Measurements from ENCODE around the gene MRPS15. TPM values are rescaled to one million over a fixed set of nuclear protein-coding genes. Genes with fewer than 3 reads are reported as not detected.

MRPS15 gene
- total and polyA plus RNA-seq, 2 of the 13 experiments (the other 11 are each of a cell fraction or from before 2014, with no cell fraction given): 59.0 to 113 TPM

DNA sequence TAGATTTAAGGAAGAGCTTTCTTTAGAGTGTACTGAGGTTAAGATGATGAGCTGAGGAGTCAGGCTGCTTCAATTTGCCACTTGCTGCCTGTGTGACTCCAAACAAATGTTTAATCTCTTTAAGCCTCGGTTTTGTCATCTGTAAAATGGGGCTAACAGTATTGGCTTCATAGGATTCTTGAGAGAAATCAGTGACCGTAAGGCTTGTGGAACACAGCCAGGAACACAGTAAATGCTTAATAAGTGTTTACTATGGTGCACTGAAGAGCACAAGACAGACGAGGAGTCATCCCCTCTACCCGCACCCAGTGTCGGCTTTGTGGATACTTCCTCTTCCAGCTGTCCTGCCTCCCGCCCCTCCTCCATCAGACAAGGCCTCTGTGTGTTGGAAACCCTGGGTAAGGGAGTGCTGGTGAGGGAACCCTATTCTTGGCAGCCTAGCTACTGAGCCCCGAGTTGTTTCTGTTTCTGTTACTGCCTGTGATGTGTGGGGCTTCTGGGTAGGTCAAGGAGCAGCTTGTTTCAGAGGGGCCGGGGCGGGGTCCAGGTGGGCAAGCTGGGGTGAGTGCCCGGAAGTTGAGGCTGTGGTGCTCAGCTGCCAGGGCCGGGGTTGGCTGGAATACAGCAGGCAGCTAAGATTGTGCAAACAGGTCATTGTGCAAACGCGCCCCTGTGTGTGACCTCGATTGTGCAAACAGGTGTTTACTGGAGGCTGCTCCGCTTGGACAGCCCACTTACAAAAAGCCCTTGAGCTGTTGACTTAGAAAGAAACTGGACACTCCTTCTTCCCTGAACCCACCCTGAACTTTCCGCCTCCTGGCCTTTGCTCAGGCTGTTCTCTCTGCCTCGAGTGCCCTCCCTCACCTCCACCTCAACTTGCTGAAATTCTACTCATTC lies 22.5 kb upstream of the MRPS15 start (continued):
- TF ChIP-seq, protein P1, sequence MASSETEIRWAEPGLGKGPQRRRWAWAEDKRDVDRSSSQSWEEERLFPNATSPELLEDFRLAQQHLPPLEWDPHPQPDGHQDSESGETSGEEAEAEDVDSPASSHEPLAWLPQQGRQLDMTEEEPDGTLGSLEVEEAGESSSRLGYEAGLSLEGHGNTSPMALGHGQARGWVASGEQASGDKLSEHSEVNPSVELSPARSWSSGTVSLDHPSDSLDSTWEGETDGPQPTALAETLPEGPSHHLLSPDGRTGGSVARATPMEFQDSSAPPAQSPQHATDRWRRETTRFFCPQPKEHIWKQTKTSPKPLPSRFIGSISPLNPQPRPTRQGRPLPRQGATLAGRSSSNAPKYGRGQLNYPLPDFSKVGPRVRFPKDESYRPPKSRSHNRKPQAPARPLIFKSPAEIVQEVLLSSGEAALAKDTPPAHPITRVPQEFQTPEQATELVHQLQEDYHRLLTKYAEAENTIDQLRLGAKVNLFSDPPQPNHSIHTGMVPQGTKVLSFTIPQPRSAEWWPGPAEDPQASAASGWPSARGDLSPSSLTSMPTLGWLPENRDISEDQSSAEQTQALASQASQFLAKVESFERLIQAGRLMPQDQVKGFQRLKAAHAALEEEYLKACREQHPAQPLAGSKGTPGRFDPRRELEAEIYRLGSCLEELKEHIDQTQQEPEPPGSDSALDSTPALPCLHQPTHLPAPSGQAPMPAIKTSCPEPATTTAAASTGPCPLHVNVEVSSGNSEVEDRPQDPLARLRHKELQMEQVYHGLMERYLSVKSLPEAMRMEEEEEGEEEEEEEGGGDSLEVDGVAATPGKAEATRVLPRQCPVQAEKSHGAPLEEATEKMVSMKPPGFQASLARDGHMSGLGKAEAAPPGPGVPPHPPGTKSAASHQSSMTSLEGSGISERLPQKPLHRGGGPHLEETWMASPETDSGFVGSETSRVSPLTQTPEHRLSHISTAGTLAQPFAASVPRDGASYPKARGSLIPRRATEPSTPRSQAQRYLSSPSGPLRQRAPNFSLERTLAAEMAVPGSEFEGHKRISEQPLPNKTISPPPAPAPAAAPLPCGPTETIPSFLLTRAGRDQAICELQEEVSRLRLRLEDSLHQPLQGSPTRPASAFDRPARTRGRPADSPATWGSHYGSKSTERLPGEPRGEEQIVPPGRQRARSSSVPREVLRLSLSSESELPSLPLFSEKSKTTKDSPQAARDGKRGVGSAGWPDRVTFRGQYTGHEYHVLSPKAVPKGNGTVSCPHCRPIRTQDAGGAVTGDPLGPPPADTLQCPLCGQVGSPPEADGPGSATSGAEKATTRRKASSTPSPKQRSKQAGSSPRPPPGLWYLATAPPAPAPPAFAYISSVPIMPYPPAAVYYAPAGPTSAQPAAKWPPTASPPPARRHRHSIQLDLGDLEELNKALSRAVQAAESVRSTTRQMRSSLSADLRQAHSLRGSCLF (CRISPR knock-in tag; IDR thresholded peaks at IDR 0.05; ENCODE audit: borderline replicate concordance): peak; percentile 59; the same call in 1 of the 2 replicates
- no peak for TF ChIP-seq MAFG (CRISPR knock-in tag; IDR thresholded peaks at IDR 0.05)
- no peak for TF ChIP-seq ZNF615 (CRISPR knock-in tag; IDR thresholded peaks at IDR 0.05; ENCODE audit: borderline replicate concordance)
- TF ChIP-seq ZNF354B (CRISPR knock-in tag; IDR thresholded peaks at IDR 0.05): no peak
- TF ChIP-seq NCOR1 (IDR thresholded peaks at IDR 0.05; ENCODE audit: borderline replicate concordance, low read length): peak; percentile 91
- TF ChIP-seq ZFP82 (CRISPR knock-in tag; IDR thresholded peaks at IDR 0.05; ENCODE audit: borderline replicate concordance): no peak
- TF ChIP-seq, protein P2, sequence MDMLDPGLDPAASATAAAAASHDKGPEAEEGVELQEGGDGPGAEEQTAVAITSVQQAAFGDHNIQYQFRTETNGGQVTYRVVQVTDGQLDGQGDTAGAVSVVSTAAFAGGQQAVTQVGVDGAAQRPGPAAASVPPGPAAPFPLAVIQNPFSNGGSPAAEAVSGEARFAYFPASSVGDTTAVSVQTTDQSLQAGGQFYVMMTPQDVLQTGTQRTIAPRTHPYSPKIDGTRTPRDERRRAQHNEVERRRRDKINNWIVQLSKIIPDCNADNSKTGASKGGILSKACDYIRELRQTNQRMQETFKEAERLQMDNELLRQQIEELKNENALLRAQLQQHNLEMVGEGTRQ (IDR thresholded peaks at IDR 0.05; ENCODE audit: low read depth, low read length): no peak
- TF ChIP-seq, protein P2 (CRISPR knock-in tag; IDR thresholded peaks at IDR 0.05; ENCODE audit: borderline replicate concordance): peak; percentile 32; the same call in 1 of the 2 replicates
- no peak for TF ChIP-seq ZNF879 (CRISPR knock-in tag; IDR thresholded peaks at IDR 0.05)
- TF ChIP-seq TCF12 (IDR thresholded peaks at IDR 0.05): no peak
- peak; percentile 98 for TF ChIP-seq TCF12 (CRISPR knock-in tag; IDR thresholded peaks at IDR 0.05)
- TF ChIP-seq SATB2 (CRISPR knock-in tag; IDR thresholded peaks at IDR 0.05): 0 out of 2 replicates have a peak, but pooled peaks have one; percentile 78
- TF ChIP-seq, protein P3, sequence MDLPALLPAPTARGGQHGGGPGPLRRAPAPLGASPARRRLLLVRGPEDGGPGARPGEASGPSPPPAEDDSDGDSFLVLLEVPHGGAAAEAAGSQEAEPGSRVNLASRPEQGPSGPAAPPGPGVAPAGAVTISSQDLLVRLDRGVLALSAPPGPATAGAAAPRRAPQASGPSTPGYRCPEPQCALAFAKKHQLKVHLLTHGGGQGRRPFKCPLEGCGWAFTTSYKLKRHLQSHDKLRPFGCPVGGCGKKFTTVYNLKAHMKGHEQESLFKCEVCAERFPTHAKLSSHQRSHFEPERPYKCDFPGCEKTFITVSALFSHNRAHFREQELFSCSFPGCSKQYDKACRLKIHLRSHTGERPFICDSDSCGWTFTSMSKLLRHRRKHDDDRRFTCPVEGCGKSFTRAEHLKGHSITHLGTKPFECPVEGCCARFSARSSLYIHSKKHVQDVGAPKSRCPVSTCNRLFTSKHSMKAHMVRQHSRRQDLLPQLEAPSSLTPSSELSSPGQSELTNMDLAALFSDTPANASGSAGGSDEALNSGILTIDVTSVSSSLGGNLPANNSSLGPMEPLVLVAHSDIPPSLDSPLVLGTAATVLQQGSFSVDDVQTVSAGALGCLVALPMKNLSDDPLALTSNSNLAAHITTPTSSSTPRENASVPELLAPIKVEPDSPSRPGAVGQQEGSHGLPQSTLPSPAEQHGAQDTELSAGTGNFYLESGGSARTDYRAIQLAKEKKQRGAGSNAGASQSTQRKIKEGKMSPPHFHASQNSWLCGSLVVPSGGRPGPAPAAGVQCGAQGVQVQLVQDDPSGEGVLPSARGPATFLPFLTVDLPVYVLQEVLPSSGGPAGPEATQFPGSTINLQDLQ (CRISPR knock-in tag; IDR thresholded peaks at IDR 0.05): peak; percentile 91
- peak; percentile 97 for TF ChIP-seq TARDBP (CRISPR knock-in tag; IDR thresholded peaks at IDR 0.05)
- 0 out of 2 replicates have a peak, but pooled peaks have one; percentile 80 for TF ChIP-seq ISX (CRISPR knock-in tag; conservative IDR thresholded peaks at IDR 0.05)
- TF ChIP-seq NR2F1 (CRISPR knock-in tag; IDR thresholded peaks at IDR 0.05): peak; percentile 99 to 100
- peak; percentile 87 for TF ChIP-seq ZNF761 (CRISPR knock-in tag; conservative IDR thresholded peaks at IDR 0.05)
- peak; percentile 93; the same call in 1 of the 2 replicates for TF ChIP-seq ZNF232 (CRISPR knock-in tag; IDR thresholded peaks at IDR 0.05; ENCODE audit: borderline replicate concordance)
- peak; percentile 84 for TF ChIP-seq POLR2AphosphoS5 (IDR thresholded peaks at IDR 0.05; ENCODE audit: low read depth, low read length)

Data from HepG2 (cell line).